Measurements from ENCODE around the gene HNRNPM. TPM values are rescaled to one million over a fixed set of nuclear protein-coding genes. Genes with fewer than 3 reads are reported as not detected.

Gene HNRNPM
- polyA plus RNA-seq, 1 experiment: 81.6 TPM

DNA sequence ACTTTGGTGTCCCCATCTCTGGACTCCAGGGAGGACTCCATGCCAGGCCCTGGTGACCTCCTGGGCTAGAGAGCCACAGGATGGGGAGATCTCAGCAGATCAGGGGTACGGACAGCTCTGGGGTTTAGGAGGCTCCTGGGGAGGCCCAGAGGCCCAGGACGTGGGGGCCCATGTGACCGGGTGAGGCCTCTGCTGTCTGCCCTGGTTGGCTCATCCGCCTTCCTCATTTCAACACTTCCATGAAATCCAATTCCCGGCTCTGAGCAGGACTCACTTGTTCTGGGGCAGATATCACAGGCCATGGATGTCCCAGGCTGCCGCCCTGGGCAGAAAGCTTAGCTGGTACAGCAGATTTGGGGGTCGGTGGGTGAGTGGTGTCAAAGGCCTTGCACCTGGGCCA, 58.7 kb downstream of the HNRNPM start:
- POLR2A ChIA-PET: no interaction called here
- TF ChIP-seq CTCF (IDR thresholded peaks at IDR 0.05; ENCODE audit: insufficient read depth, low read depth, low read length): no peak

GRCh38 chr19:8504171-8504570, 59.4 kb downstream of the HNRNPM start:
- POLR2A ChIA-PET: no interaction called here

More for the DNA sequence above, 58.7 kb downstream of the HNRNPM start:
- DNase-seq (ENCODE audit: low read depth): no peak
- Histone ChIP-seq H3K4me3 (ENCODE audit: low read depth, low read length) (no peak overlapping the region), H3K27me3 (ENCODE audit: control insufficient read depth, insufficient read depth, low read length) (no peaks in the 10 kb centered on the region), H3K36me3 (ENCODE audit: control insufficient read depth, insufficient read depth, low read length) (no peaks in the 10 kb centered on the region)
- CTCF ChIA-PET: interaction anchor here (0.6 to 1.3 kb wide), 2 partner anchors 90 to 150 kb away, joined by 3 to 4 read pairs; partner anchors contain the start of gene MARCHF2

DNA sequence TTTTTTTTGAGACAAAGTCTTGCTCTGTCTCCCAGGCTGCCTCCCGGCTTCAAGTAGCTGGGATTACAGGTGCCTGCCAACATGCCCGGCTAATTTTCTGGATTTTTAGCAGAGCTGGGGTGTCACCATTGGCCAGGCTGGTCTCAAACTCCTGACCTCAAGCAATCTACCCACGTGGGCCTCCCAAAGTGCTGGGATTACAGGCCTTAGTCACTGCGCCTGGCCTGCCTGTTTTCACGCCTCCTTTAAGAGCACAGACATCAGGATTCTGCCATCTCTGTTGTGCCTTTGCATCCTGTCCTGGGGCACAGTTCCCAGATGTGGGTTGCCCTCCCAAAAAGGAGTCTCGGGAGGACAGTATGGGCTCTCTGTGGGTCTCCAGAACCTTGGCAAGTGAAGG, 60.1 kb downstream of the HNRNPM start:
- no peaks in the 10 kb centered on the region; the same call in 1 of the 2 replicates for H3K36me3 ChIP-seq (ENCODE audit: control insufficient read depth, insufficient read depth, low read length)
- ChIA-PET POLR2A (no interaction called here), CTCF (interaction anchor here (0.9 to 3.7 kb wide), 16 partner anchors 8 to 171 kb away, joined by 3 to 42 read pairs (median 4); partner anchors contain the start of genes KANK3 and MYO1F)
- H3K4me3 ChIP-seq (ENCODE audit: low read depth, low read length): no peak overlapping the region
- TF ChIP-seq CTCF (IDR thresholded peaks at IDR 0.05; ENCODE audit: insufficient read depth, low read depth, low read length): no peak
- H3K27me3 ChIP-seq (ENCODE audit: control insufficient read depth, insufficient read depth, low read length): no peaks in the 10 kb centered on the region
- DNase-seq (ENCODE audit: low read depth): no peak

More at GRCh38 chr19:8504171-8504570, 59.4 kb downstream of the HNRNPM start:
- no peak for TF ChIP-seq CTCF (IDR thresholded peaks at IDR 0.05; ENCODE audit: insufficient read depth, low read depth, low read length)
- DNase-seq (ENCODE audit: low read depth): no peak
- H3K4me3 ChIP-seq (ENCODE audit: low read depth, low read length): no peak overlapping the region
- CTCF ChIA-PET: interaction anchor here (0.6 to 3.7 kb wide), 4 partner anchors 76 to 157 kb away, joined by 3 to 42 read pairs (median 6); partner anchors contain the start of gene MARCHF2
- H3K27me3 ChIP-seq (ENCODE audit: control insufficient read depth, insufficient read depth, low read length): no peaks in the 10 kb centered on the region
- H3K36me3 ChIP-seq (ENCODE audit: control insufficient read depth, insufficient read depth, low read length): no peaks in the 10 kb centered on the region

GRCh38 chr19:8505680-8506401, 61.1 kb downstream of the HNRNPM start:
- peaks cover 2% of the 10 kb centered on the region for H3K36me3 ChIP-seq (ENCODE audit: control insufficient read depth, insufficient read depth, low read length)
- ChIA-PET CTCF (interaction anchor here (0.6 to 3.7 kb wide), 27 partner anchors 9 to 236 kb away, joined by 3 to 42 read pairs (median 5); partner anchors contain the start of genes KANK3, MARCHF2 and MYO1F), POLR2A (no interaction called here)
- DNase-seq (ENCODE audit: low read depth): no peak
- no peaks in the 10 kb centered on the region for H3K27me3 ChIP-seq (ENCODE audit: control insufficient read depth, insufficient read depth, low read length)
- H3K4me3 ChIP-seq (ENCODE audit: low read depth, low read length): peak overlapping the region; percentile 49
- TF ChIP-seq CTCF (IDR thresholded peaks at IDR 0.05; ENCODE audit: insufficient read depth, low read depth, low read length): peak; percentile 95

DNA sequence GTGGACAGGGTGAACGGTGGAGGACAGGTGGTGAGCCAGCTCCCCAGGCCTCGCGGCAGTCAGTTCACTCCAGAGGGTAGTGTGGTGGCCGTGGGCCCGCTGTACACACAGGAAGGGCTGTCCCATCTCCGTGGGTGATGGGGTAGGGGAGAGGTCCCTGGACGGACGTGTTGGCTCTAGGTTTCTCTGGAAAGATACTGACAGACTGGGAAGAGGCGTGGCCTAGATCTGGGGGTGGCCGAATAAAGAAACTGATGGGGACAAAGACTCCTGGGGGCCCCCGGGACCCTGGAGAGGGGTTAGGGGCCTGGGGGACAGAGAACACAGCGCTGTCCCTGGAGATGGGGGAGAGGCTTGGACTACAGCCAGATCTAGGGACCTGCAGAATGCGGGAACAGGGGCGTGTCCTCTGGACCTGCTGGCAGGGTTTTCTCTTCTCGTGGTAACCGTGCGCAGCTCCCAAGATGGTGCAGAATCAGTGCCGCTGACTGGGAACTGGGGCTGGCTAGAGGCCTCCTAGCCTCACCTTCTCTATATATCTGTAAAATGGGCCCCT, 61.7 kb downstream of the HNRNPM start:
- CTCF ChIA-PET: interaction anchor here (0.6 to 3.7 kb wide), 14 partner anchors 11 to 237 kb away, joined by 3 to 42 read pairs (median 6); partner anchors contain the start of genes MARCHF2 and MYO1F
- TF ChIP-seq CTCF (IDR thresholded peaks at IDR 0.05; ENCODE audit: insufficient read depth, low read depth, low read length): no peak
- DNase-seq (ENCODE audit: low read depth): no peak
- peak overlapping the region; percentile 49 for H3K4me3 ChIP-seq (ENCODE audit: low read depth, low read length)
- POLR2A ChIA-PET: no interaction called here
- no peaks in the 10 kb centered on the region for H3K27me3 ChIP-seq (ENCODE audit: control insufficient read depth, insufficient read depth, low read length)
- H3K36me3 ChIP-seq (ENCODE audit: control insufficient read depth, insufficient read depth, low read length): peaks cover 4% of the 10 kb centered on the region

All from BJ (cell line).